OCI-LY3 (cell line): ENCODE measurements around the gene PRELID1.

Experiments
- H2AFZ ChIP-seq: fragments of 200-600, 300-600 bp; shearing (Covaris generic); 2 replicates; pipeline ENCODE4 v1.6.0; 2014; ENCODE audit warnings: antibody characterized with exemption, low read depth, low read length
- H3K27ac ChIP-seq: fragments of 200-600, 300-600 bp; sonication (generic); 2 replicates; pipeline ENCODE4 v1.5.1; 2014; ENCODE audit warnings: mild to moderate bottlenecking, low read length, moderate library complexity, mixed read lengths
- H3K27me3 ChIP-seq: fragments of 200-600, 300-600 bp; sonication (generic); 2 replicates; pipeline ENCODE4 v1.6.1; 2014; ENCODE audit warnings: low read depth, low read length, mixed read lengths
- H3K36me3 ChIP-seq: fragments of 200-600, 300-600 bp; sonication (generic); replicated peaks from 2 replicates; pipeline ENCODE3; 2014; ENCODE audit warnings: low read depth, low read length, mixed read lengths
- H3K4me1 ChIP-seq: fragments of 300-600, 200-600 bp; sonication (generic); 2 replicates; pipeline ENCODE4 v1.6.1; 2014; ENCODE audit warnings: low read length, mixed read lengths
- H3K4me2 ChIP-seq: fragments of 200-600, 300-600 bp; sonication (generic); 2 replicates; pipeline ENCODE4 v1.6.1; 2014; ENCODE audit warnings: low read length, mixed read lengths
- H3K4me3 ChIP-seq: fragments of 300-600, 200-600 bp; sonication (generic); 2 replicates; pipeline ENCODE4 v1.5.1; 2014; ENCODE audit warnings: antibody characterized with exemption, mild to moderate bottlenecking, low read length, moderate library complexity
- H3K79me2 ChIP-seq: fragments of 300-600, 200-600 bp; shearing (Covaris generic); 2 replicates; pipeline ENCODE4 v1.6.1; 2014; ENCODE audit warnings: mild to moderate bottlenecking, low read length, mixed read lengths
- H3K9ac ChIP-seq: fragments of 300-600, 200-600 bp; shearing (Covaris generic); 2 replicates; pipeline ENCODE4 v1.6.0; 2014; ENCODE audit warnings: mild to moderate bottlenecking, low read length, moderate library complexity
- H3K9me3 ChIP-seq: fragments of 200-600, 300-600 bp; shearing (Covaris generic); 2 replicates; pipeline ENCODE4 v1.6.1; 2014; ENCODE audit warnings: low read length, mixed read lengths; ENCODE audit not compliant: insufficient read depth
- H4K20me1 ChIP-seq: fragments of 200-600, 300-600 bp; sonication (generic); 2 replicates; pipeline ENCODE4 v1.6.1; 2016; ENCODE audit warnings: low read length, mixed read lengths; ENCODE audit not compliant: insufficient read depth
- CTCF ChIP-seq: fragments of 200-600, 300-600 bp; sonication (generic); IDR thresholded peaks from 2 replicates; pipeline ENCODE4 v1.5.1; 2014; ENCODE audit warnings: antibody characterized with exemption, low read length, low read depth
- EZH2phosphoT487 ChIP-seq: fragments of 200-600 bp; shearing (Covaris generic); IDR thresholded peaks from 2 replicates; pipeline ENCODE4 v1.6.1; 2018; ENCODE audit warnings: antibody characterized with exemption, mixed run types, low read depth

The PRELID1 gene

GRCh38 chr5:177306674-177307543 is 3.3 kb downstream of the PRELID1 start:
- no peak overlapping the region for H3K9ac ChIP-seq
- H2AFZ ChIP-seq, result no peak overlapping the region
- H3K4me1 ChIP-seq, result peaks cover 35% of the 10 kb centered on the region
- TF ChIP-seq CTCF, result no peak
- no peak for TF ChIP-seq EZH2phosphoT487
- peaks cover 19% of the 10 kb centered on the region; the same call in 1 of the 2 replicates for H4K20me1 ChIP-seq
- H3K4me3 ChIP-seq, result no peak overlapping the region
- H3K4me2 ChIP-seq, result no peak overlapping the region
- H3K27me3 ChIP-seq, result no peaks in the 10 kb centered on the region
- H3K36me3 ChIP-seq, result peaks cover 21% of the 10 kb centered on the region
- peaks cover 31% of the 10 kb centered on the region for H3K79me2 ChIP-seq
- H3K27ac ChIP-seq, result peak overlapping the region; percentile 22; the same call in 1 of the 2 replicates
- H3K9me3 ChIP-seq, result no peaks in the 10 kb centered on the region

DNA sequence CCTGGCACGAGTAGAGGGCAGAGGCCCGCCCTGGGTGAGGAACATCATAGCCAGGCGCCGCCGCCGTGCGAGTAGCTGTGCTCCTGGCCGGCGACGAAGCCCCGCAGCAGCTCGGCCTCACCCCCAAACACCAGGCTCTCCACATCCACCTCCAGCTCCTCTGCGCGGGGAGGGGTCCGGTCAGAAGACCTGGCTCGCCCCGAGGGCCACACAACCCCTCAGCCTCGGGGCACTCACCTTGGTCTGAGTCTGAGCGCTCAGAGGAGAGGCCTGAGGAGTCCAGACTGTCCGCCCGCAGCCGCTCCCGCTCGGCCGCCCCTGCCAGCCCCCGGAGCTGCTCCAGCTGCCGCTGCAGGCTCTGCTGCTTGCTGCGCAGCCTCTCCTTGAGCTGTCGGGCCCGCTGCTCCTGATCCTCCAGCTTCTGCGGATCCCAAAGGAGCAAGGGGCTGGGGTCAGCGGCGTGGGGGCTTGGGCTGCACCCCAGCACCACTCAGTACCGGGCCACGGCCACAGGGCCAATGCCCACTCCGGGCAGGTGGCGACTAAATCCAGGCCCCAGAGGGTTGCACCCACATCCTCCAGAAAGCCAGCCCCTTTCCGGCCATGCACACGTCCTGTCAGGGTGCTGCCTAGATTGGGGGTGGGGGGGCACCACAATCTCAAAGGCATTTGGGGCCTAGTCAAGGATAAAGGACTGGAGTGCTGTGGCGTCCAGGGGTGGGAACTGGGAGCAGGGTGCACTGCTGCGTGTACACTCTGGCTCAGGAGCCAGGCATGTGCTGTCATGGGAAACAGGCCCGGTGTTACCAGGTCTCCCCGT is 4.2 kb downstream of the PRELID1 start:
- Histone ChIP-seq H3K79me2 (peaks cover 31% of the 10 kb centered on the region), H3K4me3 (no peak overlapping the region), H3K9ac (no peak overlapping the region), H4K20me1 (peaks cover 15% of the 10 kb centered on the region; the same call in 1 of the 2 replicates), H3K27ac (no peak overlapping the region), H3K4me1 (peaks cover 27% of the 10 kb centered on the region), H2AFZ (no peak overlapping the region), H3K27me3 (no peaks in the 10 kb centered on the region), H3K4me2 (no peak overlapping the region), H3K36me3 (peaks cover 21% of the 10 kb centered on the region), H3K9me3 (no peaks in the 10 kb centered on the region)
- TF ChIP-seq EZH2phosphoT487 (no peak), CTCF (no peak)

- H4K20me1 ChIP-seq, result peaks cover 15% of the 10 kb centered on the region; the same call in 1 of the 2 replicates
- no peaks in the 10 kb centered on the region for H3K27me3 ChIP-seq
- H3K27ac ChIP-seq, result no peak overlapping the region
- no peak overlapping the region for H3K9ac ChIP-seq
- no peak for TF ChIP-seq CTCF
- peaks cover 21% of the 10 kb centered on the region for H3K36me3 ChIP-seq
- H3K4me3 ChIP-seq, result no peak overlapping the region
- H3K79me2 ChIP-seq, result peaks cover 24% of the 10 kb centered on the region
- H3K4me2 ChIP-seq, result no peak overlapping the region
- peaks cover 32% of the 10 kb centered on the region for H3K4me1 ChIP-seq
- H3K9me3 ChIP-seq, result no peaks in the 10 kb centered on the region
- H2AFZ ChIP-seq, result no peak overlapping the region
Observed at GRCh38 chr5:177308740-177309139, 5.1 kb downstream of the PRELID1 start.
